ENCODE data around the gene HSPA6. TPM values are rescaled to one million over a fixed set of nuclear protein-coding genes. Genes with fewer than 3 reads are reported as not detected.
"Not testable (repeated sequence)": the region's sequence is repeated elsewhere in the genome, so short reads cannot be mapped to it uniquely, and the experiment has no call there.

Gene HSPA6
- polyA plus RNA-seq (2013, experiment 1 of 2), result 0.07 TPM
- polyA plus RNA-seq (2013, experiment 2 of 2), result 0.07 TPM

DNA sequence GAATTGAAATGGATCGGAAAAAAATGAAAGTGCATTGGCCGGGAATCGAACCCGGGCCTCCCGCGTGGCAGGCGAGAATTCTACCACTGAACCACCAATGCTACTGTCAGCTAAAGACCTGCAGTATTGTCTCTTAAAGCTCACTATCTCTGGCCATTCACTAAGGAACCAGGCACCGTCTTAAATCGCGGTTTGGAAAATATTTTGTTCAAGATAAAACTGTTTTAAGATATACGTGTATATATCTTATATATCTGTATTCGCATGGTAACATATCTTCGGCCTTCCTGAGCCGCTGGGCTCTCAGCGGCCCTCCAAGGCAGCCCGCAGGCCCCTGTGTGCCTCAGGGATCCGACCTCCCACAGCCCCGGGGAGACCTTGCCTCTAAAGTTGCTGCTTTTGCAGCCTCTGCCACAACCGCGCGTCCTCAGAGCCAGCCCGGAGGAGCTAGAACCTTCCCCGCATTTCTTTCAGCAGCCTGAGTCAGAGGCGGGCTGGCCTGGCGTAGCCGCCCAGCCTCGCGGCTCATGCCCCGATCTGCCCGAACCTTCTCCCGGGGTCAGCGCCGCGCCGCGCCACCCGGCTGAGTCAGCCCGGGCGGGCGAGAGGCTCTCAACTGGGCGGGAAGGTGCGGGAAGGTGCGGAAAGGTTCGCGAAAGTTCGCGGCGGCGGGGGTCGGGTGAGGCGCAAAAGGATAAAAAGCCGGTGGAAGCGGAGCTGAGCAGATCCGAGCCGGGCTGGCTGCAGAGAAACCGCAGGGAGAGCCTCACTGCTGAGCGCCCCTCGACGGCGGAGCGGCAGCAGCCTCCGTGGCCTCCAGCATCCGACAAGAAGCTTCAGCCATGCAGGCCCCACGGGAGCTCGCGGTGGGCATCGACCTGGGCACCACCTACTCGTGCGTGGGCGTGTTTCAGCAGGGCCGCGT is at the start of gene HSPA6:
HSPA6 (plus strand) TSS at position 724 of the 925 bp plus-strand sequence; CDS start at position 843, 119 bp downstream.
- peak within 1 kb of the TSS; percentile 57 for H3K18ac ChIP-seq (ENCODE audit: low read length)
- H3K27ac ChIP-seq (replicated peaks; ENCODE audit: low read length), result not testable (repeated sequence)

DNA sequence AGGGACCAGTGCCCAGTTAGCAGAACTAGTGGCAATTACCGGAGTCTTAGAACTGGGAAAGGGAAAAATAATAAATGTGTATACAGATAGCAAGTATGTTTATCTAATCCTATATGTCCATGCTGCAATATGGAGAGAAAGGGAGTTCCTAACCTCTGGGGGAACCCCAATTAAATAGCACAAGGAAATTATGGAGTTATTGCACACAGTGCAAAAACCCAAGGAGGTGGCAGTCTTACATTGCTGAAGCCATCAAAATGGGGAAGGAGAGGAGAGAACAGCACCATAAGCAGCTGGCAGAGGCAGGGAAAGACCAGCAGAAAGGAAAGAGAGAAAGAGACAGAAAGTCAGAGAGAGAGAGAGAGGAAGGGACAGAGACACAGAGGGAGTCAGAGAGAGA is 46.6 kb upstream of the HSPA6 start:
- not testable (repeated sequence) for H3K4me2 ChIP-seq (ENCODE audit: insufficient read depth, low read length, poor library complexity, severe bottlenecking); H3K4me3 ChIP-seq (ENCODE audit: low read length in 2 of 2); H2BK5ac ChIP-seq (ENCODE audit: low read length); H3K9me3 ChIP-seq (replicated peaks in 1 of 2; ENCODE audit: control insufficient read depth in 2 of 2, insufficient read depth in 1 of 2, low read depth in 1 of 2, low read length in 2 of 2); H3K4me1 ChIP-seq (ENCODE audit: control insufficient read depth in 2 of 2, insufficient read depth in 1 of 2, low read depth in 1 of 2, low read length in 2 of 2); H3K36me3 ChIP-seq (replicated peaks in 1 of 2; ENCODE audit: control insufficient read depth in 2 of 2, insufficient read depth in 2 of 2, low read length in 2 of 2); H4K91ac ChIP-seq (ENCODE audit: low read depth, low read length, poor library complexity); H2AFZ ChIP-seq (ENCODE audit: low read length); DNase-seq (ENCODE audit: low spot score); H3K14ac ChIP-seq (ENCODE audit: low read length); H2BK120ac ChIP-seq (ENCODE audit: low read depth, low read length); H3K27ac ChIP-seq (replicated peaks; ENCODE audit: low read length); H3K23ac ChIP-seq (ENCODE audit: low read depth, low read length, poor library complexity); H2BK15ac ChIP-seq (ENCODE audit: low read length); H2AK5ac ChIP-seq (ENCODE audit: low read depth, low read length); H3K4ac ChIP-seq (ENCODE audit: low read length); H2BK12ac ChIP-seq (ENCODE audit: low read length); H3K9ac ChIP-seq (ENCODE audit: low read depth, low read length, poor library complexity); H4K8ac ChIP-seq (ENCODE audit: low read depth, low read length); H3K79me1 ChIP-seq (ENCODE audit: low read depth, low read length); H3K18ac ChIP-seq (ENCODE audit: low read length)
- H3K27me3 ChIP-seq (ENCODE audit: control insufficient read depth in 3 of 3, insufficient read depth in 3 of 3, low read depth in 1 of 3, low read length in 3 of 3), result peaks cover 0 to 32% (median 11%) of the 10 kb centered on the region in 3 experiments
- WGBS, 2 donors (ENCODE audit: extremely low coverage in 2 of 2, insufficient read length in 2 of 2, insufficient replicate concordance in 1 of 2), result no CpG with 5 or more reads among the region's 1 CpG

More for the DNA sequence above, at the start of gene HSPA6:
- H4K8ac ChIP-seq (ENCODE audit: low read depth, low read length); H2BK5ac ChIP-seq (ENCODE audit: low read length); H3K36me3 ChIP-seq (replicated peaks in 1 of 2; ENCODE audit: control insufficient read depth in 2 of 2, insufficient read depth in 2 of 2, low read length in 2 of 2); H2BK15ac ChIP-seq (ENCODE audit: low read length); H3K9me3 ChIP-seq (replicated peaks in 1 of 2; ENCODE audit: control insufficient read depth in 2 of 2, insufficient read depth in 1 of 2, low read depth in 1 of 2, low read length in 2 of 2); H2AK5ac ChIP-seq (ENCODE audit: low read depth, low read length); H2BK12ac ChIP-seq (ENCODE audit: low read length); H3K4me1 ChIP-seq (ENCODE audit: control insufficient read depth in 2 of 2, insufficient read depth in 1 of 2, low read depth in 1 of 2, low read length in 2 of 2); H2BK120ac ChIP-seq (ENCODE audit: low read depth, low read length); H4K91ac ChIP-seq (ENCODE audit: low read depth, low read length, poor library complexity); H3K79me1 ChIP-seq (ENCODE audit: low read depth, low read length); H3K4ac ChIP-seq (ENCODE audit: low read length); H3K23ac ChIP-seq (ENCODE audit: low read depth, low read length, poor library complexity): not testable (repeated sequence)
- Histone ChIP-seq H3K4me3 (ENCODE audit: low read length in 2 of 2) (peak within 1 kb of the TSS; percentile 64 to 83), H3K27me3 (ENCODE audit: control insufficient read depth in 3 of 3, insufficient read depth in 3 of 3, low read depth in 1 of 3, low read length in 3 of 3) (peaks cover 0 to 18% (median 8%) of the 10 kb centered on the region in 3 experiments), H3K14ac (ENCODE audit: low read length) (peak within 1 kb of the TSS; percentile 71), H2AFZ (ENCODE audit: low read length) (peak within 1 kb of the TSS; percentile 99), H3K4me2 (ENCODE audit: insufficient read depth, low read length, poor library complexity, severe bottlenecking) (peak within 1 kb of the TSS; percentile 52), H3K9ac (ENCODE audit: low read depth, low read length, poor library complexity) (peak within 1 kb of the TSS; percentile 38)
- DNase-seq (ENCODE audit: low spot score), result peak; percentile 87
- no CpG with 5 or more reads among the region's 72 CpGs for WGBS, 2 donors (ENCODE audit: extremely low coverage in 2 of 2, insufficient read length in 2 of 2, insufficient replicate concordance in 1 of 2)

DNA sequence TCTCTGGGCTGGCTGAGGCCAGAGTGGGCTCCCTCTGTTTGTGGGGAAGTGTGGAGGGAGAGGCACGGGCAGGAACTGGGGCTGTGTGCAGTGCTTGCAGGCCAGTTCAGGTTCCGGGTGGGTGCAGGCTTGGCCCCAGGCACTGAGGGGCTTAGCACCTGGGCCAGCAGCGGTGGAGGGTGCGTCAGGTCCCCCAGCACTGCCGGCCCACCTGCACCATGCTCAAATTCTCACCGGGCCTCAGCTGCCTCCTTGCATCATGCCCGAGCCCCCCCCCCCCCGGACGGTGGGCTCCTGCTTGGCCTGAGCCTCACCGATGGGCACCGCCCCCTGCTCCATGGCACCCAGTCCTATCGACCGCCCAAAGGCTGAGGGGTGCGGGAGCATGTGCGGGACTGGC is 45.4 kb upstream of the HSPA6 start:
- no peak overlapping the region for H2BK5ac ChIP-seq (ENCODE audit: low read length)
- no peak for DNase-seq (ENCODE audit: low spot score)
- H3K36me3 ChIP-seq (replicated peaks in 1 of 2; ENCODE audit: control insufficient read depth in 2 of 2, insufficient read depth in 2 of 2, low read length in 2 of 2), result no peaks in the 10 kb centered on the region
- H2BK120ac ChIP-seq (ENCODE audit: low read depth, low read length), result no peak overlapping the region
- H3K4me1 ChIP-seq (ENCODE audit: control insufficient read depth in 2 of 2, insufficient read depth in 1 of 2, low read depth in 1 of 2, low read length in 2 of 2), result peaks cover 0 to 2% of the 10 kb centered on the region in 2 donors
- no peak overlapping the region for H3K27ac ChIP-seq (replicated peaks; ENCODE audit: low read length)
- WGBS, 2 donors (ENCODE audit: extremely low coverage in 2 of 2, insufficient read length in 2 of 2, insufficient replicate concordance in 1 of 2), result no CpG with 5 or more reads among the region's 15 CpGs
- no peak overlapping the region for H3K4me2 ChIP-seq (ENCODE audit: insufficient read depth, low read length, poor library complexity, severe bottlenecking)
- no peak overlapping the region for H2AFZ ChIP-seq (ENCODE audit: low read length)
- no peak overlapping the region for H4K8ac ChIP-seq (ENCODE audit: low read depth, low read length)
- H3K23ac ChIP-seq (ENCODE audit: low read depth, low read length, poor library complexity), result peak overlapping the region; percentile 80
- no peaks in the 10 kb centered on the region for H3K79me1 ChIP-seq (ENCODE audit: low read depth, low read length)
- no peak overlapping the region for H3K18ac ChIP-seq (ENCODE audit: low read length)
- peaks cover 0 to 20% (median 6%) of the 10 kb centered on the region in 3 experiments for H3K27me3 ChIP-seq (ENCODE audit: control insufficient read depth in 3 of 3, insufficient read depth in 3 of 3, low read depth in 1 of 3, low read length in 3 of 3)
- no peak overlapping the region for H4K91ac ChIP-seq (ENCODE audit: low read depth, low read length, poor library complexity)
- H2BK12ac ChIP-seq (ENCODE audit: low read length), result no peak overlapping the region
- no peak overlapping the region for H3K4ac ChIP-seq (ENCODE audit: low read length)
- H3K14ac ChIP-seq (ENCODE audit: low read length), result peak overlapping the region; percentile 71
- H2BK15ac ChIP-seq (ENCODE audit: low read length), result no peak overlapping the region
- no peaks in the 10 kb centered on the region for H3K9me3 ChIP-seq (replicated peaks in 1 of 2; ENCODE audit: control insufficient read depth in 2 of 2, insufficient read depth in 1 of 2, low read depth in 1 of 2, low read length in 2 of 2)
- no peak overlapping the region for H2AK5ac ChIP-seq (ENCODE audit: low read depth, low read length)
- H3K9ac ChIP-seq (ENCODE audit: low read depth, low read length, poor library complexity), result no peak overlapping the region
- H3K4me3 ChIP-seq (ENCODE audit: low read length in 2 of 2), result no peak overlapping the region

DNA sequence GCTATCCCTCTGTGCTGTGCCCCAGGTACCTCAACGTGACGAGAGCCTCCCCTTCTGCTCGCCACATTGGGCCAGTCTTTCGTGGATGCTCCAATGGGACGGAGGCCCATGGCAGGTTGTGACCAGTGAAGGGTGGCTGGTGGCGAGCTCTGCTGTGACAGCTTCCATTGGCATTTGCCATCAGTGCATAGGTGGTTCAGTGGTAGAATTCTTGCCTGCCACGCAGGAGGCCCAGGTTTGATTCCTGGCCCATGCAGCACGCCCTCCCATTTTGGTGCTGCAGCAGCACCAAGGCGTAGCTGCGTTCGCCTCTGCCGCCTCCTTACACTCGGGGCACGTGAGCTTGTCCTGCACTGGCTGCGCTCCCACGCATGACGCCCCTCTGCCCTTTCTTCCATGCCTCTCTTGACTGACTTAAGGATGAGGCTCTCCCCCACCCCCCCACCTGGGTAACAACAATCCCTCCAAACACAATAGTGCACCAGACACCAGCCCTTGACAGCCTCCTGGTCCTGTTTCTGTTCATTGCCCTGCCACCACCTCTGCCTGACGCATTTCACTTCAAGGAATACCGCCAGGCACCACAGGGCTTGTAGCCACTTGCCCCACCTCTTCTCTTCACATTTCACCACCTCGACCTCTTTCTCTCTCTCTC is 43.8 kb upstream of the HSPA6 start:
- H3K4ac ChIP-seq (ENCODE audit: low read length), result no peak overlapping the region
- H3K14ac ChIP-seq (ENCODE audit: low read length), result no peak overlapping the region
- no CpG with 5 or more reads among the region's 20 CpGs for WGBS, 2 donors (ENCODE audit: extremely low coverage in 2 of 2, insufficient read length in 2 of 2, insufficient replicate concordance in 1 of 2)
- H3K4me1 ChIP-seq (ENCODE audit: control insufficient read depth in 2 of 2, insufficient read depth in 1 of 2, low read depth in 1 of 2, low read length in 2 of 2), result peaks cover 0 to 2% of the 10 kb centered on the region in 2 donors
- H3K36me3 ChIP-seq (replicated peaks in 1 of 2; ENCODE audit: control insufficient read depth in 2 of 2, insufficient read depth in 2 of 2, low read length in 2 of 2), result no peaks in the 10 kb centered on the region
- peak overlapping the region; percentile 60 for H2AK5ac ChIP-seq (ENCODE audit: low read depth, low read length)
- no peaks in the 10 kb centered on the region for H3K9me3 ChIP-seq (replicated peaks in 1 of 2; ENCODE audit: control insufficient read depth in 2 of 2, insufficient read depth in 1 of 2, low read depth in 1 of 2, low read length in 2 of 2)
- H3K4me3 ChIP-seq (ENCODE audit: low read length in 2 of 2), result peak overlapping the region in 1 of 2 donors; percentile 60
- H2AFZ ChIP-seq (ENCODE audit: low read length), result no peak overlapping the region
- DNase-seq (ENCODE audit: low spot score), result no peak
- H2BK120ac ChIP-seq (ENCODE audit: low read depth, low read length), result no peak overlapping the region
- no peak overlapping the region for H3K23ac ChIP-seq (ENCODE audit: low read depth, low read length, poor library complexity)
- no peak overlapping the region for H4K8ac ChIP-seq (ENCODE audit: low read depth, low read length)
- H3K79me1 ChIP-seq (ENCODE audit: low read depth, low read length), result no peaks in the 10 kb centered on the region
- H4K91ac ChIP-seq (ENCODE audit: low read depth, low read length, poor library complexity), result no peak overlapping the region
- H3K27ac ChIP-seq (replicated peaks; ENCODE audit: low read length), result no peak overlapping the region
- H2BK15ac ChIP-seq (ENCODE audit: low read length), result no peak overlapping the region
- no peak overlapping the region for H3K4me2 ChIP-seq (ENCODE audit: insufficient read depth, low read length, poor library complexity, severe bottlenecking)
- no peak overlapping the region for H2BK5ac ChIP-seq (ENCODE audit: low read length)
- H3K27me3 ChIP-seq (ENCODE audit: control insufficient read depth in 3 of 3, insufficient read depth in 3 of 3, low read depth in 1 of 3, low read length in 3 of 3), result peaks cover 0 to 19% (median 6%) of the 10 kb centered on the region in 3 experiments
- no peak overlapping the region for H3K18ac ChIP-seq (ENCODE audit: low read length)
- no peak overlapping the region for H3K9ac ChIP-seq (ENCODE audit: low read depth, low read length, poor library complexity)
- H2BK12ac ChIP-seq (ENCODE audit: low read length), result no peak overlapping the region
